ENCODE measurements around the gene SLC46A2.

SLC46A2 gene

GRCh38 chr9:112884721-112885120 is 6.0 kb downstream of the SLC46A2 start:
- DNase-seq, result no peak

- no peak for DNase-seq
Measured at GRCh38 chr9:112884101-112884500, 6.6 kb downstream of the SLC46A2 start.

- no peak for DNase-seq
Measured at GRCh38 chr9:112881331-112881730, 9.3 kb downstream of the SLC46A2 start.

GRCh38 chr9:112880650-112881049 is 10.0 kb downstream of the SLC46A2 start:
- no peak for DNase-seq

- DNase-seq, result no peak
Measured at GRCh38 chr9:112878752-112879151, 11.9 kb downstream of the SLC46A2 start.

GRCh38 chr9:112873773-112874405 is 16.8 kb downstream of the SLC46A2 start:
- DNase-seq, result no peak

- DNase-seq, result no peak
Measured at GRCh38 chr9:112872019-112872418, 18.7 kb downstream of the SLC46A2 start.

GRCh38 chr9:112870556-112870955 is 20.1 kb downstream of the SLC46A2 start:
- DNase-seq, result no peak

GRCh38 chr9:112869917-112870316 is 20.8 kb downstream of the SLC46A2 start:
- no peak for DNase-seq

- DNase-seq, result peak; percentile 59
Measured at GRCh38 chr9:112869041-112869529, 21.6 kb downstream of the SLC46A2 start.

- DNase-seq, result no peak
Measured at GRCh38 chr9:112868461-112868860, 22.2 kb downstream of the SLC46A2 start.

- DNase-seq, result no peak
Measured at GRCh38 chr9:112867275-112867991, 23.2 kb downstream of the SLC46A2 start.

GRCh38 chr9:112866662-112867274 is 23.9 kb downstream of the SLC46A2 start:
- DNase-seq, result no peak

GRCh38 chr9:112864982-112865381 is 25.7 kb downstream of the SLC46A2 start:
- DNase-seq, result no peak

GRCh38 chr9:112864403-112864802 is 26.3 kb downstream of the SLC46A2 start:
- DNase-seq, result no peak

GRCh38 chr9:112863746-112864145 is 26.9 kb downstream of the SLC46A2 start:
- DNase-seq, result no peak

GRCh38 chr9:112863214-112863613 is 27.5 kb downstream of the SLC46A2 start:
- no peak for DNase-seq

- no peak for DNase-seq
Measured at GRCh38 chr9:112861638-112862555, 28.8 kb downstream of the SLC46A2 start.

GRCh38 chr9:112861155-112861554 is 29.5 kb downstream of the SLC46A2 start:
- DNase-seq, result no peak

GRCh38 chr9:112860451-112860850 is 30.2 kb downstream of the SLC46A2 start:
- no peak for DNase-seq

GRCh38 chr9:112858625-112859147 is 32.0 kb downstream of the SLC46A2 start:
- no peak for DNase-seq

- no peak for DNase-seq
Measured at GRCh38 chr9:112858005-112858404, 32.7 kb downstream of the SLC46A2 start.

GRCh38 chr9:112856843-112857242 is 33.8 kb downstream of the SLC46A2 start:
- no peak for DNase-seq

All from retina (tissue), 1 donor.